RWPE2 (cell line): ENCODE data around the gene HOTAIR.

Source experiments
- ATAC-seq: fragments of 200-7000 bp; cut with Tn5 transposase; 3 replicates; pipeline ENCODE4 v1.9.1; 2021; ENCODE audit warnings: low read depth
- DNase-seq: peaks from one replicate; pipeline ENCODE4 v3.0.0-alpha.2; 2020; ENCODE audit warnings: low spot score
- H3K27ac ChIP-seq: fragments of 450-650 bp; 2 replicates; pipeline ENCODE4 v1.5.1; 2017; ENCODE audit warnings: mild to moderate bottlenecking; ENCODE audit not compliant: poor library complexity, severe bottlenecking
- H3K27me3 ChIP-seq: fragments of 250-450 bp; sonication (Bioruptor Pico); 2 replicates; pipeline ENCODE4 v1.5.1; 2021; ENCODE audit warnings: mild to moderate bottlenecking, moderate library complexity; ENCODE audit not compliant: insufficient read depth, poor library complexity, severe bottlenecking
- H3K36me3 ChIP-seq: fragments of 250-450 bp; sonication (Bioruptor Pico); 2 replicates; pipeline ENCODE4 v1.5.1; 2020; ENCODE audit warnings: low read depth, mild to moderate bottlenecking, moderate library complexity
- H3K4me1 ChIP-seq: fragments of 250-450 bp; sonication (Bioruptor Pico); 2 replicates; pipeline ENCODE4 v1.5.1; 2021; ENCODE audit warnings: mild to moderate bottlenecking, moderate library complexity; ENCODE audit not compliant: insufficient read depth, poor library complexity, severe bottlenecking
- H3K4me3 ChIP-seq: fragments of 250-450 bp; sonication (Bioruptor Pico); 2 replicates; pipeline ENCODE4 v1.5.1; 2021; ENCODE audit warnings: mild to moderate bottlenecking, moderate library complexity; ENCODE audit not compliant: severe bottlenecking
- H3K9me3 ChIP-seq: fragments of 250-450 bp; sonication (Bioruptor Pico); 2 replicates; pipeline ENCODE4 v1.5.1; 2021; ENCODE audit warnings: mild to moderate bottlenecking, moderate library complexity; ENCODE audit not compliant: severe bottlenecking
- TF ChIP-seq, protein P1 (sequence below): fragments of 450-650 bp; IDR thresholded peaks from one replicate; pipeline ENCODE4 v1.5.1; 2017; ENCODE audit warnings: mild to moderate bottlenecking, moderate library complexity; ENCODE audit not compliant: poor library complexity, severe bottlenecking

HOTAIR gene

GRCh38 chr12:53916788-53917655 is 57.7 kb downstream of the HOTAIR start:
- H3K9me3 ChIP-seq = no peaks in the 10 kb centered on the region
- peaks cover 20% of the 10 kb centered on the region for H3K27me3 ChIP-seq
- ATAC-seq (no peak), DNase-seq (no peak)
- TF ChIP-seq, protein P1, sequence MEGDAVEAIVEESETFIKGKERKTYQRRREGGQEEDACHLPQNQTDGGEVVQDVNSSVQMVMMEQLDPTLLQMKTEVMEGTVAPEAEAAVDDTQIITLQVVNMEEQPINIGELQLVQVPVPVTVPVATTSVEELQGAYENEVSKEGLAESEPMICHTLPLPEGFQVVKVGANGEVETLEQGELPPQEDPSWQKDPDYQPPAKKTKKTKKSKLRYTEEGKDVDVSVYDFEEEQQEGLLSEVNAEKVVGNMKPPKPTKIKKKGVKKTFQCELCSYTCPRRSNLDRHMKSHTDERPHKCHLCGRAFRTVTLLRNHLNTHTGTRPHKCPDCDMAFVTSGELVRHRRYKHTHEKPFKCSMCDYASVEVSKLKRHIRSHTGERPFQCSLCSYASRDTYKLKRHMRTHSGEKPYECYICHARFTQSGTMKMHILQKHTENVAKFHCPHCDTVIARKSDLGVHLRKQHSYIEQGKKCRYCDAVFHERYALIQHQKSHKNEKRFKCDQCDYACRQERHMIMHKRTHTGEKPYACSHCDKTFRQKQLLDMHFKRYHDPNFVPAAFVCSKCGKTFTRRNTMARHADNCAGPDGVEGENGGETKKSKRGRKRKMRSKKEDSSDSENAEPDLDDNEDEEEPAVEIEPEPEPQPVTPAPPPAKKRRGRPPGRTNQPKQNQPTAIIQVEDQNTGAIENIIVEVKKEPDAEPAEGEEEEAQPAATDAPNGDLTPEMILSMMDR = no peak
- no peaks in the 10 kb centered on the region for H3K36me3 ChIP-seq
- no peak overlapping the region for H3K4me3 ChIP-seq
- no peaks in the 10 kb centered on the region for H3K4me1 ChIP-seq
- no peak overlapping the region for H3K27ac ChIP-seq
